Measurements from ENCODE around the gene HRH2.
"Not testable (repeated sequence)": the region's sequence is repeated elsewhere in the genome, so short reads cannot be mapped to it uniquely, and the experiment has no call there.

The HRH2 gene

DNA sequence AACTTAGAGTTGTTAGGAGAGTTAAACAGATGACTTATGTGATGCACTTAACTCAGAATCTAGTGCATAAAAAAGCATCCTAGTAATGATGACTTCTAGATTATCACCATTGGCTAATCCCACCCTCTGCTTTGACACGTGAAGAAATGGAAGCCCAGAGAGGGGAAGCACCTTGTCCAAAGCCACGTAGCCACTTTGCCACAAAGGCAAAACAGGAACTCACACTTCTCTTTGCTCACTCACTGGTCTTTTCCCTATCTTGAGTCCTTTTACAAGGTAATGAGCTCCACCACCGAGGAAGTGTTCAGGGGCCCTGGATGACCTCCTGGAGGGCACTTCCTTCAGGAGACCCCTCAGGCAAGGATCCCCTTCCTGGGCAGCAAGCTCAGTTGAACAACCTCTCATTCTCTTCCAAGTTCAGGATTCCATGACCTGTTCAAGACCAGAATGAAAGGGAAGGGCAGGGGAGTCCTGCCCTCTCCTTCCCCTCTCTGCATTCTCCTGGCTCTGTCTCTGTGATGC, 89.7 kb downstream of the HRH2 start:
- no peak for DNase-seq
- in situ Hi-C loops (cut with HindIII; ENCODE audit: low pct_ligation_motif_present, low pct_unique_long_range_greater_than_20kb, low sequenced_read_pairs), result no loop called here

DNA sequence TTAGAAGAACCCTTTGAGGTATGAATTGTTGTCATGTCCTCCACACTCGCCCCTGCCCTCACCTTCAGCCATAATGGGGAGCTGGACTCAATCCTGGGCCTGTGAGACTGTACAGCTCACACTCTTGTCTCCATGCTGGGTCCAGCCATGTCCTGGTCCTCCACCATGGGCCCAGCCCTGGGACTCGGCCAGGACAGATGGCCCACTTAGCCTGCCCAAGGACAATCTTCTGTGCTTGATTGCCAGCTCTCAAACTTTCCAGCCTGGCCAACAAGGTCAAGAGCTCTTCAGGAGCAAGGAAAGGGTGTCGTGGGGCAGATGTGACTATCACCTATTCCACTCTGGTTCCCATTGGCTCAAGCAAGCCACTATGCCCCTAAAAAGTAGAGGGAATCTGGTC, 90.8 kb downstream of the HRH2 start:
- DNase-seq, result no peak
- in situ Hi-C loops (cut with HindIII; ENCODE audit: low pct_ligation_motif_present, low pct_unique_long_range_greater_than_20kb, low sequenced_read_pairs), result no loop called here

DNA sequence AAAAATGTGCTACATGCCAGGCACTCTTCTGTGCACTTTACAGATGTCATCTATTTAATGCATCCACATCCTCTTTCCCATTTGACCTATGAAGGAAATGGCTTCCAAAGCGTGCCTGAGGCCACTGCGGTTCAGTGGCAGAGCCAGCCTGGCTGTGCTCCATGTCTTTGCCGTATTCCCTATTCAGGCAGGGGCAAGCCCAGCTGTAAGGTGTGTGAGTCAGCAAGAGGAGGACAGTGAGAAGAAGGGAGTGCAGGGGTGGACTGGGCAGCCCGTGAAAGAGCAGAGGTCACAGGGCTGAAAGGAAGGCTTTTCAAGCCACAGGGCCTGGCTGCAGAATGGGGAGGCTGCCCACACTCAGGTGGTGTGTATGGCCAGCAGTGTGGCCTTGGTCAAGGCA, 91.7 kb downstream of the HRH2 start:
- in situ Hi-C loops (cut with HindIII; ENCODE audit: low pct_ligation_motif_present, low pct_unique_long_range_greater_than_20kb, low sequenced_read_pairs), result no loop called here
- no peak for DNase-seq

DNA sequence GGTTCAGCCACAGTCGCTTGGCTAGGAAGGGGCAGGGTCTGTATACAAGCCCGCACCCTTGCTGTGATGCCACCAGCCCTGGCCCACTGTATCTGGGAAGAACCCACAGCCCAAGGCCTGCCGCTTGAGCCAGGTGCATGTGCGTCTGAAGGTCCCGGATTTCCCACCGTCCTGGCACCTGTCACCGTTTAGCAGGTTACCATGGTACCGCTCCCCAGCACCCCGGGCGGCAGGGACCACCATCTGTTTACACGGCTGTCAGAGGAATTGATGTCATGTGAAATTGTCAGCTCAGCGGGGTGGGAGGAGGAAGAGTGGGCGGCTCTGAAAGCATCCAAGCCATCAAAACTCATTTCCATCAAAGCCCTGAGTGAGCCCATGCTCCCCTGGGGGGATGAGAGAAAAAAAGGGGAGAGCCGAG, 92.7 kb downstream of the HRH2 start:
- in situ Hi-C loops (cut with HindIII; ENCODE audit: low pct_ligation_motif_present, low pct_unique_long_range_greater_than_20kb, low sequenced_read_pairs), result no loop called here
- DNase-seq, result no peak

DNA sequence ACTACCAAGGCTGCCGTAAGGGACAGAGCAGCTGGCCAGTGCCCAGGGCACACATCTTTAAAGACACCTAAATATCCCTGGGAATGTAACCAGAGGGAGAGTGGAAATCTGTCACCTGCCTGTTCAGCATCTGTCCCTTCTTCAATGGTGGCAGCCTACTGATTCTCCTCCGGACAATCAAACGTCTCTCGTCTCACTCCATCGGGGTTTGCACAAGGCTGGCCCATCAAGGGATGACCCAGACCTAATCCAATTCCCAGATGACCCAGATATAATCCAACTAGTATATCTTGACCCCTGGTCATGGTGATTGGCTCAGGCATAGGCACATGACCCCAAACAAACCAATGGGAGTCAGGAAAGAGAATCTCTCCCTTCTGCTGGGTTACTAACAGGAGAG, 93.5 kb downstream of the HRH2 start:
- no peak for DNase-seq
- in situ Hi-C loops (cut with HindIII; ENCODE audit: low pct_ligation_motif_present, low pct_unique_long_range_greater_than_20kb, low sequenced_read_pairs), result no loop called here

DNA sequence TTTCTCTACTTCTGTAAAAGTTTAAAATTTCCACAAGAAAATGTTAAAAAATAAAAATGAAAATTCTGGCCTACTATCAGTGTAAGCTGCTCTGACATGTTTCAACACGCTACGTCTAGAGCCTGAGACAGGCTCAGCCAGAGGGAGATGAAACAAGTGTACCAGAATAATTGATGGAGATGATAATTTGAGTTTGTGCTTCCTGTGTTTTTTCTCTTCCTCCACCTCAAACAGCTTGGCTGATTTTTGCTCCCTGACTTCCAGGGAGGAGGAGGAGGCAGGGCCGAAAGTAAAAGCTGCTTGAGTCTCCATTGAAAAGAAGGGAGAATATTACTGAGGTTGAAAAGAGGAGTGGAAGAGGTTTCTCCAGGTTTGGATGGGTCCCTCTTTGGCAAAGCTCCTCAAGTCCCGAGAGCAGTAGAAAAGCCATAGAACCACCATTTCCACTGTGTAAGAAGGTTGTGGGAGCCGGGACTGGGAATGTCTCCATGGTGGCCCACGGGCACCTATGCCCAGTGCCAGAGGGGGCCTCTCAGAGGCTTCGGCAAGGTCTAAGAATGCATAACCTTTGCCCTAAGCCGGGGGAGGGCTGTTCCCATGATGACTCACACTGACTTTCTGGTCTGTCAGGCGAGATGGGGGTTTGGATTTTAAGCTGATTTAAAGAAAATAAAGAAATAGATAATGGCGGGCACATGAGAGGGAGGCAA, 95.1 kb downstream of the HRH2 start:
- in situ Hi-C loops (cut with HindIII; ENCODE audit: low pct_ligation_motif_present, low pct_unique_long_range_greater_than_20kb, low sequenced_read_pairs), result no loop called here
- no peak for DNase-seq

DNA sequence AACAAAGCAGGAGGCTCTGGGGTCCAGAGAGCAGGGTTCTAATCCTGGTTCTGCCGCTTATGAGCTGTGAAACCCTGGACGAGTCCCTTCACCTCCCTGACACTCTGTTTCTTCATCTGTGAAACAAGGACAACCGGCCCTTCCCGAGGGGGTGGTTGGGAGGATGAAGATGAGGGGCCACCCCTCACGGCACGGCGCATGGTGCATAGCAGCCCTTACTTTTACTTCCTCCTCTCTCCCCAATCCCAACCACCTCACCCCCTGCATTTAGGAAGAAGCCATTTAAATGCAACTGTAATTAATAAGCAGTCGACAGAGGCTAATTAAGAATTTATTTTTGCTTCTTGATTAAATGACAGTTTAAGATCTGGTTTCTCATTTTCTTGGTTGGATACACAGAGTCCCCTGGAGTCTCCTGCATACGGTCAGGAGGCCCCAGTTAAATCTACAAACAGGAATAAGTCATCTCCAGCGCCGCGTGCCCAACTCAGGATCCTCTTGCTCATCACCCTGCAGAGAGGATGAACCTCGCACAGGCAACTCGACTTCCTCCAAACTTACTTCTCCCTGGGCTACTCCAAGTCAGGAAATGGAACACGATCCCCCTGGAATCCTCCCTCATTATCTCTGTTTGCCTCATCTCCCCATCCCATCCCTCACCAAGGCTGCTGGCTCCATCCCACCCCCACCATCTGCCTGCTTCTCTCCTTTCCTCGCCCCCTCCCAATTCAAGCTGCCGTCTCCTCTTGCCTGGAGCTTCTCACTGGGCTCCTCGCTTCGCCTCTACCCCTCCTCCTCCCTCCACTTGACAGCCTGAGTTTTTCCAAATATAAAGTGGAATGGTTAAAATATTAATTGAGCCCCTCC, 95.9 kb downstream of the HRH2 start:
- in situ Hi-C loops (cut with HindIII; ENCODE audit: low pct_ligation_motif_present, low pct_unique_long_range_greater_than_20kb, low sequenced_read_pairs), result no loop called here
- DNase-seq, result no peak

DNA sequence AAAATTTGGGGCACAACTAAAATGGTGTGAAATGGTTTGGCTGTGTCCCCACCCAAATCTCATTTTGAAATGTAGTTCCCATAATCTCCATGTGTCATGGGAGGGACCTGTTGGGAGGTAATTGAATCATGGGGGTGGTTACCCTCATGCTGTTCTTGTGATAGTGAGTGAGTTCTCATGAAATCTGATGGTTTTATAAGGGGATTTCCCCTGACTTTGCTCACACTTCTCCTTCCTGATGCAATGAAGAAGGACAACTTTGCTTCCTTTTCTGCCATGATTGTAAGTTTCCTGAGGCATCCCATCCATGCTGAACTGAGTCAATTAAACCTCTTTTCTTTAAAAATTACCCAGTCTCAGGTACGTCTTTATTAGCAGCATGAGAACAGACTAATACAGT, 102.1 kb downstream of the HRH2 start:
- in situ Hi-C loops (cut with HindIII; ENCODE audit: low pct_ligation_motif_present, low pct_unique_long_range_greater_than_20kb, low sequenced_read_pairs), result not testable (repeated sequence)

More for the DNA sequence above, 102.1 kb downstream of the HRH2 start:
- DNase-seq, result not testable (repeated sequence)

Measured in ACHN (cell line).